ENCODE measurements around the gene EDC3. TPM values are rescaled to one million over a fixed set of nuclear protein-coding genes. Genes with fewer than 3 reads are reported as not detected.
"Not testable (repeated sequence)": the region's sequence is repeated elsewhere in the genome, so short reads cannot be mapped to it uniquely, and the experiment has no call there.

Gene EDC3
- total and polyA plus RNA-seq, 7 donors = 11.6 to 22.0 (median 16.8) TPM

GRCh38 chr15:74663303-74664027 lies 32.4 kb downstream of the EDC3 start:
- TF ChIP-seq POLR2AphosphoS5 (IDR thresholded peaks at IDR 0.05) (no peak), CTCF (IDR thresholded peaks at IDR 0.05) (no peak), EP300 (IDR thresholded peaks at IDR 0.05) (no peak), POLR2A (IDR thresholded peaks at IDR 0.05) (no peak)

GRCh38 chr15:74662064-74662860 lies 33.6 kb downstream of the EDC3 start:
- 21 to 75% methylated on average over 4 of the region's 4 CpGs for WGBS, 2 donors
- no peaks in the 10 kb centered on the region for H3K36me3 ChIP-seq
- DNase-seq = no peak
- no peaks in the 10 kb centered on the region for H3K9me3 ChIP-seq
- H3K27ac ChIP-seq = peak overlapping the region in 1 of 4 donors; percentile 5
- peaks cover 0 to 32% (median 24%) of the 10 kb centered on the region in 4 donors for H3K4me1 ChIP-seq
- no peaks in the 10 kb centered on the region for H3K27me3 ChIP-seq
- intact Hi-C loops (cut with DNase I) = no loop called here
- no peak overlapping the region for H3K4me3 ChIP-seq
- no peak for TF ChIP-seq POLR2A (IDR thresholded peaks at IDR 0.05)
- TF ChIP-seq CTCF (IDR thresholded peaks at IDR 0.05) = no peak
- no peak for TF ChIP-seq POLR2AphosphoS5 (IDR thresholded peaks at IDR 0.05)

More at GRCh38 chr15:74663303-74664027, 32.4 kb downstream of the EDC3 start:
- no peak overlapping the region for H3K4me3 ChIP-seq
- no peaks in the 10 kb centered on the region for H3K9me3 ChIP-seq
- H3K36me3 ChIP-seq = no peaks in the 10 kb centered on the region
- WGBS, 2 donors = 72 to 87% methylated on average over 8 of the region's 8 CpGs
- intact Hi-C loops (cut with DNase I) = no loop called here
- H3K27me3 ChIP-seq = no peaks in the 10 kb centered on the region
- peak overlapping the region; percentile 38 to 62 (median 50) for H3K27ac ChIP-seq
- DNase-seq = no peak
- peaks cover 0 to 31% (median 24%) of the 10 kb centered on the region in 4 donors for H3K4me1 ChIP-seq

- H3K4me1 ChIP-seq = peaks cover 0 to 40% (median 24%) of the 10 kb centered on the region in 4 donors
- H3K9me3 ChIP-seq; H3K36me3 ChIP-seq; intact Hi-C loops (cut with DNase I); DNase-seq; H3K27ac ChIP-seq; H3K27me3 ChIP-seq; H3K4me3 ChIP-seq: not testable (repeated sequence)
- 50 to 85% methylated on average over 8 of the region's 8 CpGs for WGBS, 2 donors
Measured at GRCh38 chr15:74661280-74661679, 34.5 kb downstream of the EDC3 start.

- Histone ChIP-seq H3K27ac (no peak overlapping the region), H3K27me3 (no peaks in the 10 kb centered on the region), H3K4me1 (peaks cover 0 to 40% (median 23%) of the 10 kb centered on the region in 4 donors), H3K9me3 (no peaks in the 10 kb centered on the region), H3K36me3 (peaks cover 0 to 10% (median 0%) of the 10 kb centered on the region in 4 donors), H3K4me3 (no peak overlapping the region)
- WGBS, 2 donors = 70 to 83% methylated on average over 3 of the region's 3 CpGs
- TF ChIP-seq CTCF (IDR thresholded peaks at IDR 0.05) = no peak
- no peak for TF ChIP-seq POLR2A (IDR thresholded peaks at IDR 0.05)
- no peak for TF ChIP-seq EP300 (IDR thresholded peaks at IDR 0.05)
- no peak for TF ChIP-seq POLR2AphosphoS5 (IDR thresholded peaks at IDR 0.05)
- intact Hi-C loops (cut with DNase I) = no loop called here
- no peak for DNase-seq
Measured at GRCh38 chr15:74657846-74658245, 38.0 kb downstream of the EDC3 start.

- Histone ChIP-seq H3K9me3 (no peaks in the 10 kb centered on the region), H3K4me3 (no peak overlapping the region), H3K36me3 (peaks cover 0 to 10% (median 0%) of the 10 kb centered on the region in 4 donors), H3K4me1 (peaks cover 0 to 40% (median 27%) of the 10 kb centered on the region in 4 donors), H3K27me3 (no peaks in the 10 kb centered on the region), H3K27ac (no peak overlapping the region)
- DNase-seq = no peak
- TF ChIP-seq POLR2A (IDR thresholded peaks at IDR 0.05) = no peak
- no peak for TF ChIP-seq CTCF (IDR thresholded peaks at IDR 0.05)
- no peak for TF ChIP-seq EP300 (IDR thresholded peaks at IDR 0.05)
- TF ChIP-seq POLR2AphosphoS5 (IDR thresholded peaks at IDR 0.05) = no peak
- intact Hi-C loops (cut with DNase I) = no loop called here
- 89 to 96% methylated on average over 6 of the region's 6 CpGs for whole genome bisulfite sequencing, 2 donors
Measured at GRCh38 chr15:74656935-74657535, 38.8 kb downstream of the EDC3 start.

Measured in sigmoid colon (tissue), 7 donors.